PC-9 (cell line): ENCODE measurements around the gene AK8.

ENCODE experiments used
- EZH2 ChIP-seq: fragments of 200-600 bp; sonication (generic); IDR thresholded peaks from 2 replicates; pipeline ENCODE4 v1.8.0; 2017; ENCODE audit warnings: antibody characterized with exemption, low read depth
- TF ChIP-seq, protein P1 (sequence below): fragments of 200-600 bp; sonication (generic); conservative IDR thresholded peaks from 2 replicates; pipeline ENCODE4 v1.6.1; 2017; ENCODE audit warnings: mixed run types, antibody characterized with exemption, mild to moderate bottlenecking, moderate library complexity

- TF ChIP-seq EZH2 = no peak
- TF ChIP-seq, protein P1, sequence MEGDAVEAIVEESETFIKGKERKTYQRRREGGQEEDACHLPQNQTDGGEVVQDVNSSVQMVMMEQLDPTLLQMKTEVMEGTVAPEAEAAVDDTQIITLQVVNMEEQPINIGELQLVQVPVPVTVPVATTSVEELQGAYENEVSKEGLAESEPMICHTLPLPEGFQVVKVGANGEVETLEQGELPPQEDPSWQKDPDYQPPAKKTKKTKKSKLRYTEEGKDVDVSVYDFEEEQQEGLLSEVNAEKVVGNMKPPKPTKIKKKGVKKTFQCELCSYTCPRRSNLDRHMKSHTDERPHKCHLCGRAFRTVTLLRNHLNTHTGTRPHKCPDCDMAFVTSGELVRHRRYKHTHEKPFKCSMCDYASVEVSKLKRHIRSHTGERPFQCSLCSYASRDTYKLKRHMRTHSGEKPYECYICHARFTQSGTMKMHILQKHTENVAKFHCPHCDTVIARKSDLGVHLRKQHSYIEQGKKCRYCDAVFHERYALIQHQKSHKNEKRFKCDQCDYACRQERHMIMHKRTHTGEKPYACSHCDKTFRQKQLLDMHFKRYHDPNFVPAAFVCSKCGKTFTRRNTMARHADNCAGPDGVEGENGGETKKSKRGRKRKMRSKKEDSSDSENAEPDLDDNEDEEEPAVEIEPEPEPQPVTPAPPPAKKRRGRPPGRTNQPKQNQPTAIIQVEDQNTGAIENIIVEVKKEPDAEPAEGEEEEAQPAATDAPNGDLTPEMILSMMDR = no peak
Observed at GRCh38 chr9:132813115-132813771, 64.8 kb downstream of the AK8 start.
